GM12878 (cell line): ENCODE measurements around the gene CDH4. TPM values are rescaled to one million over a fixed set of nuclear protein-coding genes. Genes with fewer than 3 reads are reported as not detected.

Source experiments
- ATAC-seq: fragments of 200-7000 bp; cut with Tn5 transposase; 3 replicates; pipeline ENCODE4 v1.9.1; 2020; ENCODE audit warnings: mild to moderate bottlenecking, moderate library complexity
- BruUV-seq: library from RNA; stranded (reverse); fragments of 400-500 nt; replicated peaks from 2 replicates; lab custom pipeline; 2021; lab: Mats Ljungman, UMichigan
- CTCF ChIA-PET: fragments of 300-600 bp; sonication (Branson Sonifier 250); formaldehyde crosslinking; extraction: SDS; loops from one replicate; lab custom pipeline; 2021; ENCODE audit warnings: inconsistent platforms; lab: Yijun Ruan, JAX
- POLR2A ChIA-PET: fragments of 350-600 bp; formaldehyde crosslinking; extraction: SDS; loops from one replicate; lab custom pipeline; 2021; ENCODE audit warnings: inconsistent platforms; lab: Charles Lee
- RAD21 ChIA-PET: fragments of 300-600 bp; sonication (Branson Sonifier 250); formaldehyde crosslinking; loops from one replicate; lab custom pipeline; 2023; ENCODE audit warnings: antibody characterized with exemption; ENCODE audit not compliant: unreplicated experiment; lab: Charles Lee
- SMC1A ChIA-PET: fragments of 300-600 bp; sonication (Branson Sonifier 250); formaldehyde crosslinking; loops from one replicate; lab custom pipeline; 2023; ENCODE audit not compliant: unreplicated experiment, uncharacterized antibody; lab: Charles Lee
- DNase-seq: peaks from one replicate; pipeline ENCODE4 v3.0.0-alpha.2; 2011; ENCODE audit warnings: low read depth, low spot score
- FAIRE-seq: peaks from 3 replicates; lab custom pipeline; 2011; peaks lifted over from hg19 to GRCh38; lab: Jason Lieb, UNC
- H2AFZ ChIP-seq: 2 replicates; pipeline ENCODE4 v1.6.0; 2011; ENCODE audit warnings: low read depth, low read length, control low read depth; ENCODE audit not compliant: control insufficient read depth
- H3K27ac ChIP-seq: 2 replicates; pipeline ENCODE4 v1.5.1; 2011; ENCODE audit warnings: control low read depth; ENCODE audit not compliant: control insufficient read depth, insufficient read depth
- H3K27me3 ChIP-seq, 2 experiments: replicated peaks in 1 of 2; 2 replicates each; pipeline versions ENCODE4 v1.6.0 to v1.6.1; 2011; ENCODE audit warnings: low read length in 1 of 2; ENCODE audit not compliant: control insufficient read depth in 2 of 2, insufficient read depth in 2 of 2
- H3K36me3 ChIP-seq, 2 experiments: 2 replicates each; pipeline ENCODE4 v1.5.1; 2011; ENCODE audit warnings: low read length in 1 of 2; ENCODE audit not compliant: control insufficient read depth in 2 of 2, insufficient read depth in 2 of 2
- H3K4me1 ChIP-seq: 2 replicates; pipeline ENCODE4 v1.6.1; 2011; ENCODE audit warnings: mild to moderate bottlenecking, low read length, moderate library complexity, mixed read lengths; ENCODE audit not compliant: control insufficient read depth, insufficient read depth
- H3K4me2 ChIP-seq: 2 replicates; pipeline ENCODE4 v1.6.0; 2011; ENCODE audit warnings: control low read depth; ENCODE audit not compliant: control insufficient read depth, insufficient read depth
- H3K4me3 ChIP-seq: fragments of 200-600 bp; sonication (generic); 2 replicates; pipeline ENCODE4 v1.5.1; 2016
- H3K79me2 ChIP-seq: 2 replicates; pipeline ENCODE4 v1.6.0; 2011; ENCODE audit warnings: low read length; ENCODE audit not compliant: control insufficient read depth, insufficient read depth
- H3K9ac ChIP-seq: 2 replicates; pipeline ENCODE4 v1.8.0; 2011; ENCODE audit warnings: low read length, control low read depth, mixed read lengths; ENCODE audit not compliant: control insufficient read depth, insufficient read depth
- H3K9me3 ChIP-seq: replicated peaks from 3 replicates; pipeline ENCODE4 v1.5.1; 2011; ENCODE audit warnings: mild to moderate bottlenecking, low read length; ENCODE audit not compliant: control insufficient read depth, insufficient read depth
- H4K20me1 ChIP-seq: 2 replicates; pipeline ENCODE4 v1.6.0; 2011; ENCODE audit not compliant: control insufficient read depth, insufficient read depth
- CBX5 ChIP-seq: sonication (generic); IDR thresholded peaks from 2 replicates; pipeline ENCODE4 v1.6.1; 2016; ENCODE audit warnings: low read depth, moderate library complexity, mild to moderate bottlenecking, inconsistent platforms
- ETV6 ChIP-seq, 2 experiments: fragments of 450-650 bp in 1 of 2; IDR thresholded peaks in 1 of 2; conservative IDR thresholded peaks in 1 of 2; 2 replicates each; pipeline ENCODE4 v1.6.1; 2014; ENCODE audit warnings: antibody characterized with exemption in 1 of 2, borderline replicate concordance in 1 of 2, low read depth in 1 of 2, mild to moderate bottlenecking in 1 of 2, moderate library complexity in 1 of 2
- EZH2 ChIP-seq: IDR thresholded peaks from 2 replicates; pipeline ENCODE4 v1.6.1; 2012; ENCODE audit warnings: low read depth, mild to moderate bottlenecking, control low read depth, inconsistent platforms, low read length, borderline replicate concordance; ENCODE audit not compliant: control insufficient read depth
- FOXM1 ChIP-seq: IDR thresholded peaks from 2 replicates; pipeline ENCODE4 v1.6.1; 2012; ENCODE audit warnings: low read depth, mild to moderate bottlenecking, inconsistent platforms, low read length, moderate library complexity
- MTA3 ChIP-seq: IDR thresholded peaks from 2 replicates; pipeline ENCODE4 v1.6.1; 2012; ENCODE audit warnings: low read length, inconsistent platforms, borderline replicate concordance
- NBN ChIP-seq: fragments of 450-650 bp; IDR thresholded peaks from 2 replicates; pipeline ENCODE4 v1.6.1; 2016
- NFYB ChIP-seq: IDR thresholded peaks from 2 replicates; pipeline ENCODE4 v1.6.1; 2011; ENCODE audit warnings: low read depth, mild to moderate bottlenecking, low read length, improper control_type of control experiment, moderate library complexity; ENCODE audit not compliant: insufficient read depth
- STAT1 ChIP-seq: fragments of 450-650 bp; conservative IDR thresholded peaks from 2 replicates; pipeline ENCODE4 v1.6.1; 2014; ENCODE audit warnings: antibody characterized with exemption, mild to moderate bottlenecking
- SUZ12 ChIP-seq: fragments of 200-600 bp; sonication (generic); IDR thresholded peaks from one replicate; pipeline ENCODE4 v1.6.1; 2018; ENCODE audit warnings: antibody characterized with exemption, mild to moderate bottlenecking; ENCODE audit not compliant: unreplicated experiment
- ZNF274 ChIP-seq: IDR thresholded peaks from one replicate; pipeline ENCODE4 v1.8.0; 2011; ENCODE audit not compliant: insufficient read length, insufficient read depth
- WGBS: methylation state at CpG from one replicate; pipeline ENCODE4 v1.1.6; 2016; ENCODE audit warnings: low lambda C conversion rate; ENCODE audit not compliant: insufficient replicate concordance, insufficient coverage; ENCODE audit errors: missing lambda C conversion rate; 5-methylcytosine and 5-hydroxymethylcytosine counted together
- in situ Hi-C: fragments of 300-500 bp; cut with MboI; formaldehyde crosslinking; loops from 9 replicates; pipeline ENCODE4 v1.14.3; 2018; ENCODE audit warnings: mixed read lengths
- intact Hi-C: fragments of 100-400 bp; cut with micrococcal nuclease; formaldehyde crosslinking; loops from one replicate; pipeline ENCODE4 v1.14.2; 2022; ENCODE audit not compliant: unreplicated experiment
- polyA plus RNA-seq, 11 experiments: library from polyadenylated mRNA; depleted of rRNA in 4 of 11; unstranded in 6 of 11; stranded (reverse) in 5 of 11; fragments of >200 nt; fragmentation: Nextera tagmentation in 4 of 11; fragmentation: Illumina TruSeq in 1 of 11; extraction: Ambion mirVana in 4 of 11; extraction: Trizol in 1 of 11; gene quantifications; 1 replicate in 1 of 11; 2 replicates in 10 of 11; pipeline versions ENCODE4 v1.2.1 to v1.2.3, GENCODE V29; 2011 to 2016; ENCODE audit warnings: inconsistent platforms in 2 of 11, missing spikeins in 2 of 11, low read depth in 1 of 11
- total RNA-seq, 4 experiments: library from RNA; depleted of rRNA in 3 of 4; stranded (reverse); fragments of >200 nt in 3 of 4; fragmentation: Illumina TruSeq in 1 of 4; extraction: Trizol in 1 of 4; gene quantifications; 2 replicates each; pipeline versions ENCODE4 v1.2.1 to v1.2.3, GENCODE V29; 2013 to 2021
- TF ChIP-seq, protein P1 (sequence below): IDR thresholded peaks from 2 replicates; pipeline ENCODE4 v1.6.1; 2012; ENCODE audit warnings: low read length, inconsistent platforms
- TF ChIP-seq, protein P2 (sequence below): IDR thresholded peaks from 2 replicates; pipeline ENCODE4 v1.6.1; 2011; ENCODE audit warnings: borderline replicate concordance, low read depth, mild to moderate bottlenecking, moderate library complexity, low read length; ENCODE audit not compliant: insufficient read depth, poor library complexity, severe bottlenecking
- TF ChIP-seq, protein P3 (sequence below): IDR thresholded peaks from 2 replicates; pipeline ENCODE4 v1.6.1; 2012; ENCODE audit warnings: low read depth, low read length, improper control_type of control experiment
- TF ChIP-seq, protein P4 (sequence below): fragments of 450-650 bp; formaldehyde crosslinking; IDR thresholded peaks from 2 replicates; pipeline ENCODE4 v1.5.0; 2022; ENCODE audit warnings: mild to moderate bottlenecking, missing genetic modification characterization
- TF ChIP-seq, protein P5 (sequence below): fragments of 450-650 bp; IDR thresholded peaks from 2 replicates; pipeline ENCODE4 v1.6.1; 2016; ENCODE audit warnings: mild to moderate bottlenecking

The CDH4 gene
- total and polyA plus RNA-seq, 10 of the 15 experiments (the other 5 are each of a cell fraction or from before 2014, with no cell fraction given), result not detected

DNA sequence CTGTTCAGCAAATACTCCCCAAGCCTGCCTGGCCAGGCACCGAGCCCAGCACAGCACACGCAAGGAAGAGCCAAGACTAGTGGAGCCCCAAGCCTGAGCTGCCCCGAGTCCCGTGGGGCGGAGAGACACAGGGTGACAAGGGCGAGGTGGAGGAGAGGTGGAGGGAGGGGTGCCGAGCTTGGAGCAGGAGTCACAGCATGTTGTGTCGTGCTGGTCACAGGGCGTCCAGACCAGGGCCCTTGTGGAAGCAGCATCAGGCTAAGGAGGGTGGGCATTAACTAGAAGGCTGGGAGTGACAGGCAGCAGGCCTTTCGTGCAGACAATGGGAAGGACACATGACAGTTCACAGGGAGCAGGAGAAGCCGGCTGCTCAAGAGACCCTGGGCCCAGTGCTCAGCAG lies 422.1 kb downstream of the CDH4 start:
- Histone ChIP-seq H3K4me1 (no peaks in the 10 kb centered on the region), H3K79me2 (no peaks in the 10 kb centered on the region), H3K36me3 (no peaks in the 10 kb centered on the region), H4K20me1 (no peaks in the 10 kb centered on the region), H3K9me3 (no peaks in the 10 kb centered on the region), H3K4me3 (no peak overlapping the region), H3K27me3 (no peaks in the 10 kb centered on the region; a peak in 1 of 4 replicates), H3K4me2 (no peak overlapping the region), H3K9ac (no peak overlapping the region), H3K27ac (no peak overlapping the region), H2AFZ (no peak overlapping the region)
- TF ChIP-seq NBN (no peak), SUZ12 (no peak), NFYB (no peak), STAT1 (no peak), FOXM1 (no peak), CBX5 (no peak), MTA3 (no peak), ZNF274 (no peak), EZH2 (no peak), ETV6 (conservative IDR thresholded peaks at IDR 0.05 in 1 of 2, IDR thresholded peaks at IDR 0.05 in 1 of 2; ENCODE audit: borderline replicate concordance in 1 of 2, low read depth in 1 of 2) (no peak)
- TF ChIP-seq, protein P1, sequence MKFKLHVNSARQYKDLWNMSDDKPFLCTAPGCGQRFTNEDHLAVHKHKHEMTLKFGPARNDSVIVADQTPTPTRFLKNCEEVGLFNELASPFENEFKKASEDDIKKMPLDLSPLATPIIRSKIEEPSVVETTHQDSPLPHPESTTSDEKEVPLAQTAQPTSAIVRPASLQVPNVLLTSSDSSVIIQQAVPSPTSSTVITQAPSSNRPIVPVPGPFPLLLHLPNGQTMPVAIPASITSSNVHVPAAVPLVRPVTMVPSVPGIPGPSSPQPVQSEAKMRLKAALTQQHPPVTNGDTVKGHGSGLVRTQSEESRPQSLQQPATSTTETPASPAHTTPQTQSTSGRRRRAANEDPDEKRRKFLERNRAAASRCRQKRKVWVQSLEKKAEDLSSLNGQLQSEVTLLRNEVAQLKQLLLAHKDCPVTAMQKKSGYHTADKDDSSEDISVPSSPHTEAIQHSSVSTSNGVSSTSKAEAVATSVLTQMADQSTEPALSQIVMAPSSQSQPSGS, result no peak
- TF ChIP-seq, protein P2, sequence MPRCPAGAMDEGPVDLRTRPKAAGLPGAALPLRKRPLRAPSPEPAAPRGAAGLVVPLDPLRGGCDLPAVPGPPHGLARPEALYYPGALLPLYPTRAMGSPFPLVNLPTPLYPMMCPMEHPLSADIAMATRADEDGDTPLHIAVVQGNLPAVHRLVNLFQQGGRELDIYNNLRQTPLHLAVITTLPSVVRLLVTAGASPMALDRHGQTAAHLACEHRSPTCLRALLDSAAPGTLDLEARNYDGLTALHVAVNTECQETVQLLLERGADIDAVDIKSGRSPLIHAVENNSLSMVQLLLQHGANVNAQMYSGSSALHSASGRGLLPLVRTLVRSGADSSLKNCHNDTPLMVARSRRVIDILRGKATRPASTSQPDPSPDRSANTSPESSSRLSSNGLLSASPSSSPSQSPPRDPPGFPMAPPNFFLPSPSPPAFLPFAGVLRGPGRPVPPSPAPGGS, result no peak
- TF ChIP-seq, protein P3, sequence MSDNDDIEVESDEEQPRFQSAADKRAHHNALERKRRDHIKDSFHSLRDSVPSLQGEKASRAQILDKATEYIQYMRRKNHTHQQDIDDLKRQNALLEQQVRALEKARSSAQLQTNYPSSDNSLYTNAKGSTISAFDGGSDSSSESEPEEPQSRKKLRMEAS, result no peak
- TF ChIP-seq, protein P4, sequence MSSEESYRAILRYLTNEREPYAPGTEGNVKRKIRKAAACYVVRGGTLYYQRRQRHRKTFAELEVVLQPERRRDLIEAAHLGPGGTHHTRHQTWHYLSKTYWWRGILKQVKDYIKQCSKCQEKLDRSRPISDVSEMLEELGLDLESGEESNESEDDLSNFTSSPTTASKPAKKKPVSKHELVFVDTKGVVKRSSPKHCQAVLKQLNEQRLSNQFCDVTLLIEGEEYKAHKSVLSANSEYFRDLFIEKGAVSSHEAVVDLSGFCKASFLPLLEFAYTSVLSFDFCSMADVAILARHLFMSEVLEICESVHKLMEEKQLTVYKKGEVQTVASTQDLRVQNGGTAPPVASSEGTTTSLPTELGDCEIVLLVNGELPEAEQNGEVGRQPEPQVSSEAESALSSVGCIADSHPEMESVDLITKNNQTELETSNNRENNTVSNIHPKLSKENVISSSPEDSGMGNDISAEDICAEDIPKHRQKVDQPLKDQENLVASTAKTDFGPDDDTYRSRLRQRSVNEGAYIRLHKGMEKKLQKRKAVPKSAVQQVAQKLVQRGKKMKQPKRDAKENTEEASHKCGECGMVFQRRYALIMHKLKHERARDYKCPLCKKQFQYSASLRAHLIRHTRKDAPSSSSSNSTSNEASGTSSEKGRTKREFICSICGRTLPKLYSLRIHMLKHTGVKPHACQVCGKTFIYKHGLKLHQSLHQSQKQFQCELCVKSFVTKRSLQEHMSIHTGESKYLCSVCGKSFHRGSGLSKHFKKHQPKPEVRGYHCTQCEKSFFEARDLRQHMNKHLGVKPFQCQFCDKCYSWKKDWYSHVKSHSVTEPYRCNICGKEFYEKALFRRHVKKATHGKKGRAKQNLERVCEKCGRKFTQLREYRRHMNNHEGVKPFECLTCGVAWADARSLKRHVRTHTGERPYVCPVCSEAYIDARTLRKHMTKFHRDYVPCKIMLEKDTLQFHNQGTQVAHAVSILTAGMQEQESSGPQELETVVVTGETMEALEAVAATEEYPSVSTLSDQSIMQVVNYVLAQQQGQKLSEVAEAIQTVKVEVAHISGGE, result no peak
- TF ChIP-seq, protein P5, sequence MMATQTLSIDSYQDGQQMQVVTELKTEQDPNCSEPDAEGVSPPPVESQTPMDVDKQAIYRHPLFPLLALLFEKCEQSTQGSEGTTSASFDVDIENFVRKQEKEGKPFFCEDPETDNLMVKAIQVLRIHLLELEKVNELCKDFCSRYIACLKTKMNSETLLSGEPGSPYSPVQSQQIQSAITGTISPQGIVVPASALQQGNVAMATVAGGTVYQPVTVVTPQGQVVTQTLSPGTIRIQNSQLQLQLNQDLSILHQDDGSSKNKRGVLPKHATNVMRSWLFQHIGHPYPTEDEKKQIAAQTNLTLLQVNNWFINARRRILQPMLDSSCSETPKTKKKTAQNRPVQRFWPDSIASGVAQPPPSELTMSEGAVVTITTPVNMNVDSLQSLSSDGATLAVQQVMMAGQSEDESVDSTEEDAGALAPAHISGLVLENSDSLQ, result no peak
- DNase-seq (no peak), ATAC-seq (no peak), FAIRE-seq (no peak)
- SMC1A ChIA-PET, result no interaction called here
- in situ Hi-C loops (no loop called here), intact Hi-C loops (no loop called here)
- 24% methylated on average over 11 of the region's 11 CpGs for WGBS
- BruUV-seq, result no TSS peak
- RAD21 ChIA-PET, result no interaction called here
- POLR2A ChIA-PET, result no interaction called here
- CTCF ChIA-PET, result no interaction called here
